SK-N-SH (cell line): ENCODE measurements around the gene NPFF.

ENCODE experiments used
- EZH2phosphoT487 ChIP-seq: fragments of 200-600 bp; sonication (generic); IDR thresholded peaks from 2 replicates; pipeline ENCODE4 v1.6.1; 2017; ENCODE audit warnings: low read depth, mixed run types, mild to moderate bottlenecking, antibody characterized with exemption, moderate library complexity, borderline replicate concordance
- NRF1 ChIP-seq: IDR thresholded peaks from 2 replicates; pipeline ENCODE4 v1.6.1; 2012; ENCODE audit warnings: low read depth, mild to moderate bottlenecking, low read length
- POLR2AphosphoS5 ChIP-seq: IDR thresholded peaks from 2 replicates; pipeline ENCODE4 v1.6.1; 2012; ENCODE audit warnings: low read depth, low read length
- RCOR1 ChIP-seq: fragments of 150-350 bp; IDR thresholded peaks from 2 replicates; pipeline ENCODE4 v1.6.1; 2017; ENCODE audit warnings: antibody characterized with exemption, low read length
- SMC3 ChIP-seq: IDR thresholded peaks from 2 replicates; pipeline ENCODE4 v1.6.1; 2012; ENCODE audit warnings: low read depth, low read length, improper control_type of control experiment
- TEAD4 ChIP-seq: IDR thresholded peaks from 2 replicates; pipeline ENCODE4 v1.4.0; 2012; ENCODE audit warnings: mild to moderate bottlenecking, borderline replicate concordance; ENCODE audit not compliant: insufficient read depth
- TF ChIP-seq, protein P1 (sequence below): fragments of 200-600 bp; sonication (generic); IDR thresholded peaks from 2 replicates; pipeline ENCODE4 v1.6.1; 2017; ENCODE audit warnings: antibody characterized with exemption, mild to moderate bottlenecking, moderate library complexity
- TF ChIP-seq, protein P2 (sequence below): IDR thresholded peaks from 2 replicates; pipeline ENCODE4 v1.6.1; 2012; ENCODE audit warnings: mild to moderate bottlenecking, low read depth, low read length, moderate library complexity
- TF ChIP-seq, protein P3 (sequence below): IDR thresholded peaks from 2 replicates; pipeline ENCODE4 v1.4.0; 2012; ENCODE audit warnings: low read depth, borderline replicate concordance
- TF ChIP-seq, protein P4 (sequence below): IDR thresholded peaks from 2 replicates; pipeline ENCODE4; 2012

DNA sequence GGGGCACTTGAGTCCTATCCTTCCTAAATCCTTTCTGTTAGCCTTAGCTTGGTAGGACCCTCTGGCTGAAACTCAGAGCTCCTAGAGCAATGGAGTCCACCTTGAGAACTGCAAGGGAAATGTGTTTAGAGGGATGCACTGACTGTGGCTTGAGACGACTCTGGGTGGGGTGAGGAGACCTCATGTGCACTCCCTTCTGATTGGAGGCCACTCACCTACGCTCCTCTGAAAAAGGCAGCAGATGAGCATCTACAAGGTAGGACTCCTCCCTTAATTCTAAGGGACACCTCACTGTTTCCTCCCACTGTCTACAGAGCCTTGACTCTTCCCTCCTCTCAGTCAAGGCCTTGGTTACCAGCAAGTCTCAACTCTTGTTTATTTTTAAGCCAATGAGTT is 9.1 kb downstream of the NPFF start:
- TF ChIP-seq, protein P1, sequence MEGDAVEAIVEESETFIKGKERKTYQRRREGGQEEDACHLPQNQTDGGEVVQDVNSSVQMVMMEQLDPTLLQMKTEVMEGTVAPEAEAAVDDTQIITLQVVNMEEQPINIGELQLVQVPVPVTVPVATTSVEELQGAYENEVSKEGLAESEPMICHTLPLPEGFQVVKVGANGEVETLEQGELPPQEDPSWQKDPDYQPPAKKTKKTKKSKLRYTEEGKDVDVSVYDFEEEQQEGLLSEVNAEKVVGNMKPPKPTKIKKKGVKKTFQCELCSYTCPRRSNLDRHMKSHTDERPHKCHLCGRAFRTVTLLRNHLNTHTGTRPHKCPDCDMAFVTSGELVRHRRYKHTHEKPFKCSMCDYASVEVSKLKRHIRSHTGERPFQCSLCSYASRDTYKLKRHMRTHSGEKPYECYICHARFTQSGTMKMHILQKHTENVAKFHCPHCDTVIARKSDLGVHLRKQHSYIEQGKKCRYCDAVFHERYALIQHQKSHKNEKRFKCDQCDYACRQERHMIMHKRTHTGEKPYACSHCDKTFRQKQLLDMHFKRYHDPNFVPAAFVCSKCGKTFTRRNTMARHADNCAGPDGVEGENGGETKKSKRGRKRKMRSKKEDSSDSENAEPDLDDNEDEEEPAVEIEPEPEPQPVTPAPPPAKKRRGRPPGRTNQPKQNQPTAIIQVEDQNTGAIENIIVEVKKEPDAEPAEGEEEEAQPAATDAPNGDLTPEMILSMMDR, result no peak
- TF ChIP-seq SMC3 (no peak), TEAD4 (no peak), POLR2AphosphoS5 (no peak), RCOR1 (no peak), EZH2phosphoT487 (no peak), NRF1 (no peak)
- TF ChIP-seq, protein P2, sequence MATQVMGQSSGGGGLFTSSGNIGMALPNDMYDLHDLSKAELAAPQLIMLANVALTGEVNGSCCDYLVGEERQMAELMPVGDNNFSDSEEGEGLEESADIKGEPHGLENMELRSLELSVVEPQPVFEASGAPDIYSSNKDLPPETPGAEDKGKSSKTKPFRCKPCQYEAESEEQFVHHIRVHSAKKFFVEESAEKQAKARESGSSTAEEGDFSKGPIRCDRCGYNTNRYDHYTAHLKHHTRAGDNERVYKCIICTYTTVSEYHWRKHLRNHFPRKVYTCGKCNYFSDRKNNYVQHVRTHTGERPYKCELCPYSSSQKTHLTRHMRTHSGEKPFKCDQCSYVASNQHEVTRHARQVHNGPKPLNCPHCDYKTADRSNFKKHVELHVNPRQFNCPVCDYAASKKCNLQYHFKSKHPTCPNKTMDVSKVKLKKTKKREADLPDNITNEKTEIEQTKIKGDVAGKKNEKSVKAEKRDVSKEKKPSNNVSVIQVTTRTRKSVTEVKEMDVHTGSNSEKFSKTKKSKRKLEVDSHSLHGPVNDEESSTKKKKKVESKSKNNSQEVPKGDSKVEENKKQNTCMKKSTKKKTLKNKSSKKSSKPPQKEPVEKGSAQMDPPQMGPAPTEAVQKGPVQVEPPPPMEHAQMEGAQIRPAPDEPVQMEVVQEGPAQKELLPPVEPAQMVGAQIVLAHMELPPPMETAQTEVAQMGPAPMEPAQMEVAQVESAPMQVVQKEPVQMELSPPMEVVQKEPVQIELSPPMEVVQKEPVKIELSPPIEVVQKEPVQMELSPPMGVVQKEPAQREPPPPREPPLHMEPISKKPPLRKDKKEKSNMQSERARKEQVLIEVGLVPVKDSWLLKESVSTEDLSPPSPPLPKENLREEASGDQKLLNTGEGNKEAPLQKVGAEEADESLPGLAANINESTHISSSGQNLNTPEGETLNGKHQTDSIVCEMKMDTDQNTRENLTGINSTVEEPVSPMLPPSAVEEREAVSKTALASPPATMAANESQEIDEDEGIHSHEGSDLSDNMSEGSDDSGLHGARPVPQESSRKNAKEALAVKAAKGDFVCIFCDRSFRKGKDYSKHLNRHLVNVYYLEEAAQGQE, result no peak
- TF ChIP-seq, protein P3, sequence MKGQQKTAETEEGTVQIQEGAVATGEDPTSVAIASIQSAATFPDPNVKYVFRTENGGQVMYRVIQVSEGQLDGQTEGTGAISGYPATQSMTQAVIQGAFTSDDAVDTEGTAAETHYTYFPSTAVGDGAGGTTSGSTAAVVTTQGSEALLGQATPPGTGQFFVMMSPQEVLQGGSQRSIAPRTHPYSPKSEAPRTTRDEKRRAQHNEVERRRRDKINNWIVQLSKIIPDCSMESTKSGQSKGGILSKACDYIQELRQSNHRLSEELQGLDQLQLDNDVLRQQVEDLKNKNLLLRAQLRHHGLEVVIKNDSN, result no peak
- TF ChIP-seq, protein P4, sequence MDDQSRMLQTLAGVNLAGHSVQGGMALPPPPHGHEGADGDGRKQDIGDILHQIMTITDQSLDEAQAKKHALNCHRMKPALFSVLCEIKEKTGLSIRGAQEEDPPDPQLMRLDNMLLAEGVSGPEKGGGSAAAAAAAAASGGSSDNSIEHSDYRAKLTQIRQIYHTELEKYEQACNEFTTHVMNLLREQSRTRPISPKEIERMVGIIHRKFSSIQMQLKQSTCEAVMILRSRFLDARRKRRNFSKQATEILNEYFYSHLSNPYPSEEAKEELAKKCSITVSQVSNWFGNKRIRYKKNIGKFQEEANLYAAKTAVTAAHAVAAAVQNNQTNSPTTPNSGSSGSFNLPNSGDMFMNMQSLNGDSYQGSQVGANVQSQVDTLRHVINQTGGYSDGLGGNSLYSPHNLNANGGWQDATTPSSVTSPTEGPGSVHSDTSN, result no peak
